ENCODE data around the gene NRP2. TPM values are rescaled to one million over a fixed set of nuclear protein-coding genes. Genes with fewer than 3 reads are reported as not detected.

Gene NRP2
- total and polyA plus RNA-seq, 5 experiments from 2014 or later = 0.82 to 1.1 TPM; not detected in 3

GRCh38 chr2:205696927-205697441, 14.7 kb downstream of the NRP2 start:
- no peak for ATAC-seq
- H3K4me1 Mint-ChIP-seq = peaks cover 0 to 22% (median 0%) of the 10 kb centered on the region in 4 donors
- no peak for DNase-seq
- H3K27ac Mint-ChIP-seq = no peak overlapping the region
- H3K36me3 Mint-ChIP-seq = no peaks in the 10 kb centered on the region
- no peak overlapping the region for H3K4me3 Mint-ChIP-seq
- H3K27me3 Mint-ChIP-seq = peaks cover 0 to 2% (median 0%) of the 10 kb centered on the region in 5 donors
- H3K9me3 Mint-ChIP-seq = no peaks in the 10 kb centered on the region
- POLR2A ChIA-PET = no interaction called here

GRCh38 chr2:205698286-205699268, 16.3 kb downstream of the NRP2 start:
- no peak for ATAC-seq
- Mint-ChIP-seq H3K27me3 (peaks cover 2 to 8% (median 4%) of the 10 kb centered on the region in 5 donors), H3K36me3 (no peaks in the 10 kb centered on the region), H3K9me3 (no peaks in the 10 kb centered on the region), H3K4me1 (peaks cover 0 to 22% (median under 1%) of the 10 kb centered on the region in 4 donors), H3K27ac (no peak overlapping the region), H3K4me3 (no peak overlapping the region)
- no peak for DNase-seq
- POLR2A ChIA-PET = no interaction called here

GRCh38 chr2:205699515-205700289, 17.4 kb downstream of the NRP2 start:
- Mint-ChIP-seq H3K4me1 (peaks cover 0 to 22% (median under 1%) of the 10 kb centered on the region in 4 donors), H3K4me3 (no peak overlapping the region), H3K27me3 (peaks cover 2 to 8% (median 4%) of the 10 kb centered on the region in 5 donors), H3K36me3 (no peaks in the 10 kb centered on the region), H3K27ac (no peak overlapping the region), H3K9me3 (no peaks in the 10 kb centered on the region)
- ATAC-seq (no peak), DNase-seq (no peak)
- POLR2A ChIA-PET = no interaction called here

GRCh38 chr2:205700331-205701132, 18.2 kb downstream of the NRP2 start:
- Mint-ChIP-seq H3K4me3 (no peak overlapping the region), H3K9me3 (no peaks in the 10 kb centered on the region), H3K27me3 (peaks cover 2 to 8% (median 5%) of the 10 kb centered on the region in 5 donors), H3K4me1 (peaks cover 0 to 22% (median under 1%) of the 10 kb centered on the region in 4 donors), H3K36me3 (no peaks in the 10 kb centered on the region), H3K27ac (no peak overlapping the region)
- ATAC-seq (no peak), DNase-seq (no peak)
- POLR2A ChIA-PET = no interaction called here

- Mint-ChIP-seq H3K4me3 (no peak overlapping the region), H3K4me1 (peaks cover under 1 to 30% (median 4%) of the 10 kb centered on the region in 4 donors), H3K36me3 (no peaks in the 10 kb centered on the region), H3K9me3 (no peaks in the 10 kb centered on the region), H3K27ac (no peak overlapping the region), H3K27me3 (peaks cover 2 to 8% (median 5%) of the 10 kb centered on the region in 5 donors)
- POLR2A ChIA-PET = no interaction called here
- no peak for DNase-seq
- ATAC-seq = no peak
These were observed 19.2 kb downstream of the NRP2 start for GRCh38 chr2:205701509-205701908.

- no peaks in the 10 kb centered on the region for H3K36me3 Mint-ChIP-seq
- no peak for ATAC-seq
- no peak for DNase-seq
- peaks cover 6 to 41% (median 10%) of the 10 kb centered on the region in 4 donors for H3K4me1 Mint-ChIP-seq
- H3K27me3 Mint-ChIP-seq = peaks cover 2 to 8% (median 5%) of the 10 kb centered on the region in 5 donors
- H3K27ac Mint-ChIP-seq = peak overlapping the region in 1 of 10 donors; percentile 6
- POLR2A ChIA-PET = no interaction called here
- H3K9me3 Mint-ChIP-seq = no peaks in the 10 kb centered on the region
- no peak overlapping the region for H3K4me3 Mint-ChIP-seq
These were observed 20.3 kb downstream of the NRP2 start for GRCh38 chr2:205702576-205702975.

- Mint-ChIP-seq H3K4me3 (no peak overlapping the region), H3K9me3 (no peaks in the 10 kb centered on the region), H3K27ac (no peak overlapping the region), H3K27me3 (peaks cover 2 to 8% (median 5%) of the 10 kb centered on the region in 5 donors), H3K36me3 (no peaks in the 10 kb centered on the region), H3K4me1 (peaks cover 6 to 46% (median 10%) of the 10 kb centered on the region in 4 donors)
- POLR2A ChIA-PET = no interaction called here
- DNase-seq (no peak), ATAC-seq (no peak)
These were observed 21.3 kb downstream of the NRP2 start for GRCh38 chr2:205703471-205704126.

GRCh38 chr2:205704127-205704741, 21.9 kb downstream of the NRP2 start:
- ATAC-seq = no peak
- no peak overlapping the region for H3K27ac Mint-ChIP-seq
- no peaks in the 10 kb centered on the region for H3K9me3 Mint-ChIP-seq
- POLR2A ChIA-PET = no interaction called here
- no peak overlapping the region for H3K4me3 Mint-ChIP-seq
- H3K36me3 Mint-ChIP-seq = no peaks in the 10 kb centered on the region
- no peak for DNase-seq
- H3K27me3 Mint-ChIP-seq = peaks cover 2 to 8% (median 5%) of the 10 kb centered on the region in 5 donors
- peaks cover 6 to 45% (median 10%) of the 10 kb centered on the region in 4 donors for H3K4me1 Mint-ChIP-seq

- DNase-seq (no peak), ATAC-seq (no peak)
- no peak overlapping the region for H3K4me3 Mint-ChIP-seq
- H3K36me3 Mint-ChIP-seq = no peaks in the 10 kb centered on the region
- peaks cover 6 to 33% (median 10%) of the 10 kb centered on the region in 4 donors for H3K4me1 Mint-ChIP-seq
- H3K27ac Mint-ChIP-seq = peak overlapping the region in 6 of 10 donors; percentile 5 to 86 (median 70)
- H3K27me3 Mint-ChIP-seq = peaks cover 2 to 8% (median 5%) of the 10 kb centered on the region in 5 donors
- no peaks in the 10 kb centered on the region for H3K9me3 Mint-ChIP-seq
- POLR2A ChIA-PET = no interaction called here
These were observed 23.4 kb downstream of the NRP2 start for GRCh38 chr2:205705511-205706349.

GRCh38 chr2:205706769-205707381, 24.6 kb downstream of the NRP2 start:
- POLR2A ChIA-PET = interaction anchor here (1.0 kb wide), 1 partner anchor 25 kb away, joined by 4 read pairs; the partner anchor contains the start of gene NRP2
- peak overlapping the region in 8 of 10 donors; percentile 6 to 62 (median 40) for H3K4me3 Mint-ChIP-seq
- peak overlapping the region; percentile 68 to 95 (median 88) for H3K27ac Mint-ChIP-seq
- H3K9me3 Mint-ChIP-seq = no peaks in the 10 kb centered on the region
- H3K27me3 Mint-ChIP-seq = peaks cover 2 to 8% (median 5%) of the 10 kb centered on the region in 5 donors
- no peaks in the 10 kb centered on the region for H3K36me3 Mint-ChIP-seq
- peak; percentile 82 to 96 for ATAC-seq
- DNase-seq = peak in 5 of 10 donors; percentile 1 to 47 (median 14)
- peaks cover 6 to 31% (median 10%) of the 10 kb centered on the region in 4 donors for H3K4me1 Mint-ChIP-seq

Measured in naive thymus-derived CD8-positive, alpha-beta T cell (primary cell).